Stimulated activated CD4-positive, alpha-beta T cell treated with anti-CD3 and anti-CD28 coated beads, Interleukin-12 subunit alpha, Interleukin-12 subunit beta, amount 100 ng/mL, for 48 hours (primary cell): ENCODE measurements around the gene APOC3.
"Not testable (repeated sequence)": the region's sequence is repeated elsewhere in the genome, so short reads cannot be mapped to it uniquely, and the experiment has no call there.

ENCODE experiments used
- DNase-seq, 3 donors: peaks; one replicate each; pipeline ENCODE4 v3.0.0-alpha.2; 2020; ENCODE audit warnings: low read depth in 2 of 3, low spot score in 1 of 3

The APOC3 gene

DNA sequence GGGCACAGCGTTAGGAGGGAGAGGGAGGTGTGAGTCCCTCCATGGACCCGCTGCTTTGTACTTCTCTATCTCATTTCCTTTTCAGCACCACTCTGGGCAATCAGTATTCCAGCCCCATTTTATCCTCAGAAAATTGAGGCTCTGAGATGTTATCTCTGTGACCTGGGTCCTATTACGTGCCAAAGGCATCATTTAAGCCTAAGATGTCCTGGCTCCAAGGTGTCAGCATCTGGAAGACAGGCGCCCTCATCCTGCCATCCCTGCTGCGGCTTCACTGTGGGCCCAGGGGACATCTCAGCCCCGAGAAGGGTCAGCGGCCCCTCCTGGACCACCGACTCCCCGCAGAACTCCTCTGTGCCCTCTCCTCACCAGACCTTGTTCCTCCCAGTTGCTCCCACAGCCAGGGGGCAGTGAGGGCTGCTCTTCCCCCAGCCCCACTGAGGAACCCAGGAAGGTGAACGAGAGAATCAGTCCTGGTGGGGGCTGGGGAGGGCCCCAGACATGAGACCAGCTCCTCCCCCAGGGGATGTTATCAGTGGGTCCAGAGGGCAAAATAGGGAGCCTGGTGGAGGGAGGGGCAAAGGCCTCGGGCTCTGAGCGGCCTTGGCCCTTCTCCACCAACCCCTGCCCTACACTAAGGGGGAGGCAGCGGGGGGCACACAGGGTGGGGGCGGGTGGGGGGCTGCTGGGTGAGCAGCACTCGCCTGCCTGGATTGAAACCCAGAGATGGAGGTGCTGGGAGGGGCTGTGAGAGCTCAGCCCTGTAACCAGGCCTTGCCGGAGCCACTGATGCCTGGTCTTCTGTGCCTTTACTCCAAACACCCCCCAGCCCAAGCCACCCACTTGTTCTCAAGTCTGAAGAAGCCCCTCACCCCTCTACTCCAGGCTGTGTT is 829 bp upstream of the APOC3 start:
- DNase-seq: no peak

DNA sequence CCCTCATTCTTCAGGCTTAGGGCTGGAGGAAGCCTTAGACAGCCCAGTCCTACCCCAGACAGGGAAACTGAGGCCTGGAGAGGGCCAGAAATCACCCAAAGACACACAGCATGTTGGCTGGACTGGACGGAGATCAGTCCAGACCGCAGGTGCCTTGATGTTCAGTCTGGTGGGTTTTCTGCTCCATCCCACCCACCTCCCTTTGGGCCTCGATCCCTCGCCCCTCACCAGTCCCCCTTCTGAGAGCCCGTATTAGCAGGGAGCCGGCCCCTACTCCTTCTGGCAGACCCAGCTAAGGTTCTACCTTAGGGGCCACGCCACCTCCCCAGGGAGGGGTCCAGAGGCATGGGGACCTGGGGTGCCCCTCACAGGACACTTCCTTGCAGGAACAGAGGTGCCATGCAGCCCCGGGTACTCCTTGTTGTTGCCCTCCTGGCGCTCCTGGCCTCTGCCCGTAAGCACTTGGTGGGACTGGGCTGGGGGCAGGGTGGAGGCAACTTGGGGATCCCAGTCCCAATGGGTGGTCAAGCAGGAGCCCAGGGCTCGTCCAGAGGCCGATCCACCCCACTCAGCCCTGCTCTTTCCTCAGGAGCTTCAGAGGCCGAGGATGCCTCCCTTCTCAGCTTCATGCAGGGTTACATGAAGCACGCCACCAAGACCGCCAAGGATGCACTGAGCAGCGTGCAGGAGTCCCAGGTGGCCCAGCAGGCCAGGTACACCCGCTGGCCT is 641 bp downstream of the APOC3 start:
- no peak for DNase-seq

DNA sequence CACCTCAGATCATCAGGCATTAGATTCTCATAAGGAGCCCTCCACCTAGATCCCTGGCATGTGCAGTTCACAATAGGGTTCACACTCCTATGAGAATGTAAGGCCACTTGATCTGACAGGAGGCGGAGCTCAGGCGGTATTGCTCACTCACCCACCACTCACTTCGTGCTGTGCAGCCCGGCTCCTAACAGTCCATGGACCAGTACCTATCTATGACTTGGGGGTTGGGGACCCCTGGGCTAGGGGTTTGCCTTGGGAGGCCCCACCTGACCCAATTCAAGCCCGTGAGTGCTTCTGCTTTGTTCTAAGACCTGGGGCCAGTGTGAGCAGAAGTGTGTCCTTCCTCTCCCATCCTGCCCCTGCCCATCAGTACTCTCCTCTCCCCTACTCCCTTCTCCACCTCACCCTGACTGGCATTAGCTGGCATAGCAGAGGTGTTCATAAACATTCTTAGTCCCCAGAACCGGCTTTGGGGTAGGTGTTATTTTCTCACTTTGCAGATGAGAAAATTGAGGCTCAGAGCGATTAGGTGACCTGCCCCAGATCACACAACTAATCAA is 2.2 kb downstream of the APOC3 start:
- no peak for DNase-seq

DNA sequence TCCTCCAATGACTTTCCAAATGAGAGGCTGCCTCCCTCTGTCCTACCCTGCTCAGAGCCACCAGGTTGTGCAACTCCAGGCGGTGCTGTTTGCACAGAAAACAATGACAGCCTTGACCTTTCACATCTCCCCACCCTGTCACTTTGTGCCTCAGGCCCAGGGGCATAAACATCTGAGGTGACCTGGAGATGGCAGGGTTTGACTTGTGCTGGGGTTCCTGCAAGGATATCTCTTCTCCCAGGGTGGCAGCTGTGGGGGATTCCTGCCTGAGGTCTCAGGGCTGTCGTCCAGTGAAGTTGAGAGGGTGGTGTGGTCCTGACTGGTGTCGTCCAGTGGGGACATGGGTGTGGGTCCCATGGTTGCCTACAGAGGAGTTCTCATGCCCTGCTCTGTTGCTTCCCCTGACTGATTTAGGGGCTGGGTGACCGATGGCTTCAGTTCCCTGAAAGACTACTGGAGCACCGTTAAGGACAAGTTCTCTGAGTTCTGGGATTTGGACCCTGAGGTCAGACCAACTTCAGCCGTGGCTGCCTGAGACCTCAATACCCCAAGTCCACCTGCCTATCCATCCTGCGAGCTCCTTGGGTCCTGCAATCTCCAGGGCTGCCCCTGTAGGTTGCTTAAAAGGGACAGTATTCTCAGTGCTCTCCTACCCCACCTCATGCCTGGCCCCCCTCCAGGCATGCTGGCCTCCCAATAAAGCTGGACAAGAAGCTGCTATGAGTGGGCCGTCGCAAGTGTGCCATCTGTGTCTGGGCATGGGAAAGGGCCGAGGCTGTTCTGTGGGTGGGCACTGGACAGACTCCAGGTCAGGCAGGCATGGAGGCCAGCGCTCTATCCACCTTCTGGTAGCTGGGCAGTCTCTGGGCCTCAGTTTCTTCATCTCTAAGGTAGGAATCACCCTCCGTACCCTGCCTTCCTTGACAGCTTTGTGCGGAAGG is 2.9 kb downstream of the APOC3 start:
- DNase-seq: no peak

DNA sequence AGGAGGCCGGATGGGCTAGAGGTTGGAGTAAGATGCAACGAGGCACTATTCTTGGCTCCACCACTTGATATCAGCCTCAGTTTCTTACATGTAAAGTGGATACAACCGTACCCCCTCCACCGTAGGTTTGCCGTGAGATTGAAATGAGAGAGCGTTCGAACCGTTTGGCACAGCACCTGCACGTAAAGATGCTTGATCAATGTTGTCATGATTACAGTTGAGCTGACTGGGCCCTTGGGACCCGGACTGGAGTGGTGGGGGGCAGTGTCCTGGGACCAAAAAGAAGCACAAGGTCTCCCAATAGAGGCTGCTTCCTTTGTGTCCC is 3.7 kb downstream of the APOC3 start:
- no peak for DNase-seq

DNA sequence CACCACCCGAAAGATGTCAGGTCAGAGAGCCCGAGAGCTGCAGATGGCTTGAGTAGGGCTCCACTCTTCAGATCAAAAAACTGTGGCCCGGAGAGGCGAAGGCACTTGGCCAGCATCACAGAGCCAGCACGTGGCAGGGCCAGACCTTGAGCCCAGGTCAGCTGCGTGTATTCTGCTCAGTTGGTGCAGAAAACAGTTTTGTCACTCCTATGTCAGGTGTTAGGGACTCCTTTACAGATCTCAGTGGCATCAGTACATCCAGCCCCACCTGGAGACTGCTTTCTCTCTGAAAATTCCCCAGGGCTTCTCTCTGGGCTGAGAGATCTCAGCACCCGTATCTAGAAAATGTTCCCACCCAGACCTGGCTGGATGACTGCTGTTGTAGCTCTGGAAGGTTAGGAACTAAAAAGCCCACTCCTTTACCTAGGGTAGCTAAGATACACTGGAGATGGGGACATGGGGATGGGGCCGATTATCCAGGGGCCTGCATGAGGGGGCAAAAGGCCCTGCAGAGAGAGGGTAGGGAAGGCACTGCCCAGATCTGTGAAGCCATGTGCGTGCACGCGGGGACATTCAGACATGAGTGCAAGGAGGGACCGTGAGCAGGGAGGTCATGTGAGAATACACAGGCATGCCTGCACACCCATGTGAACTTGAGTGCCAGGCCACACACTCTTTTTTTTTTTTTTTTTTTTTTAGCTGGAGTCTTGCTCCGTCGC is 4.3 kb downstream of the APOC3 start:
- no peak for DNase-seq

DNA sequence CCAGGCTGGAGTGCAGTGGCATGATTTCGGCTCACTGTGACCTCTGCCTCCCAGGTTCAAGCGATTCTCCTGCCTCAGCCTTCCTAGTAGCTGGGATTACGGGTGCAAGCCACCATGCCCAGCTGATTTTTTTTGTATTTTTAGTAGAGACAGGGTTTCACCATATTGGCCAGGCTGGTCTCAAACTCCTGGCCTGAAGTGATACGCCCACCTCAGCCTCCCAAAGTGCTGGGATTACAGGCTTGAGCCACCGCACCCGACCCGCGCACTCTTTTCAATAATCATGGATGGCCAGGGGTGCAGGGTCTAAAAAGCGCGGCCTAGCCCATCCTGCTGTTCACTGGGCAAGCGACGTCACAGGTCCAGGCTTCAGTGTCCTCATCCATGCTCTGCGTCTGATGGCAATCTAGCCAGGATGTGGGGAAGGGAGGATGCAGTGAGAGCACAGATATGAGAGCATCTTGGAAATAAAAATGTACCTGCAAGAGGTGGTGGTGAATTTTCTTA is 4.9 kb downstream of the APOC3 start:
- DNase-seq: not testable (repeated sequence)

DNA sequence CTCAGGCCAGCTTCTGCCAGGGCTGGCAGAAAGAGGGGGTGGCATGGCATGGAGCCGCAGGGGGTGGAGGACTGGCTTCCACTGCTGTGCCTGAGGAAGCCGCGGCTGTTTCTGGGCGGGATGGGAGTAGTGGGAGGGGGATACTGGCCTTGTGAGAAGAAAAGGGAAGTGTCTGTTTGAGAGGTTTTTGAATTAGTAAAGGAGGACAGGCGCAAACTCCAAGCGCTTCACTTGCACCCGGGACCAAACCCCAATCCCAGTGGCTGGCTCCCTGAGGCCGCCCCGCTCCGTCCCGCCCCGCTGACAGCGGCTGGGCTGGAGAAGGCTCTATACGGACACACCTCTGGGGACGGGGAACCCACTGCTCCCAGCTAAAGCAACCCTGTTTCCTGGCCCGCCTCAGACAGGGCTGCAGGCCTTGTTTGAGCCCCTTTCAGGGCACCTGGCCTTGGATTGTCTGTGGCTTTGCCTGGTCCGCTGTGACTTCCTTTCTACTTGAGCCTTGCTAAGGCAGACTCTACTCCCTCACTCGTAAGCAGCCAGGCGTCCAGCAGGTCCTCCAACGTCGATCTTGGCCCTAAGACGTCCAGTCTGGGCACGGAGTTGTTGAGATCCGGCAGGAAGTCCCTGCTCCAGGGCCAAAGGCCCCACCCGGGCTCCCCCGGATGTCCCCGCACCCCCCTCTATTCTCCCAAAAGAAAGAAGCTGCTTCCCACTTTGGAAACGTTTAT is 5.5 kb downstream of the APOC3 start:
- DNase-seq: no peak

DNA sequence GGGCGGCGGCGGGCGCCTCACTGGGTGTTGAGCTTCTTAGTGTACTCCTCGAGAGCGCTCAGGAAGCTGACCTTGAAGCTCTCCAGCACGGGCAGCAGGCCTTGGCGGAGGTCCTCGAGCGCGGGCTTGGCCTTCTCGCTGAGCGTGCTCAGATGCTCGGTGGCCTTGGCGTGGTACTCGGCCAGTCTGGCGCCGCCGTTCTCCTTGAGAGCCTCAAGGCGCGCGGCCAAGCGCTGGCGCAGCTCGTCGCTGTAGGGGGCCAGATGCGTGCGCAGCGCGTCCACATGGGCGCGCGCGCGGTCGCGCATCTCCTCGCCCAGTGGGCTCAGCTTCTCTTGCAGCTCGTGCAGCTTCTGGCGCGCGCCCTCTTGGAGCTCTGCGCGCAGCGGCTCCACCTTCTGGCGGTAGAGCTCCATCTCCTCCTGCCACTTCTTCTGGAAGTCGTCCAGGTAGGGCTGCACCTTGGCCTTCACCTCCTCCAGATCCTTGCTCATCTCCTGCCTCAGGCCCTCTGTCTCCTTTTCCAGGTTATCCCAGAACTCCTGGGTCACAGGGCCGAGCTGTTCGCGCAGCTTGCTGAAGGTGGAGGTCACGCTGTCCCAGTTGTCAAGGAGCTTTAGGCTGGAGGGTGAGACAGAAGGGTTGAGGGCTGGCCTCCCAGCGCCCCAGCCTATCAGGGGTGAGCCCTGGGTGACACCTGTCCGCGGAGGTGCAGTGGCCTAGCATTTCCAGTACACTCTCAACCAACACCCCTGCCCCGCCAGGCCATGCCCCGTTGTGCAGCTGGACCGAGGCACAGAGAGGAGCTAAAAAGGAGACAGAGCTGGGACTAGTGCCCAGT is 6.3 kb downstream of the APOC3 start:
- peak; percentile 64 to 69 (median 68) for DNase-seq

DNA sequence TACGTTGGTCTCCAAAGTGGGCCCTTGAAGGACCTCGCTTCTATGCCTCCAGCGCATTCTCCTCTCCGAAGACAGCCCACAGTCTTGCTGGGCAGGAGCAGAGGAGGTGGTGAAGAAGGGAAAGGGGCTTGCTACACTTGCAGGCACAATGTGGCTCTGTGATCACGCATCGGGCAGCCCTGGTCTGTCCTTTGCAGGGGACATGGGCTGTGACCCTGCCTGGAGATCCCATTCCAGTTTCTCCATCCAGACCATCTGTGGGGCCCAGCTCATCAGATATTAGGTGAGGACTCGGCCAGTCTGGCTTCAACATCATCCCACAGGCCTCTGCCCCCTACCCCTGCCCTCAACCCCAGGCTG is 6.9 kb downstream of the APOC3 start:
- DNase-seq: no peak

DNA sequence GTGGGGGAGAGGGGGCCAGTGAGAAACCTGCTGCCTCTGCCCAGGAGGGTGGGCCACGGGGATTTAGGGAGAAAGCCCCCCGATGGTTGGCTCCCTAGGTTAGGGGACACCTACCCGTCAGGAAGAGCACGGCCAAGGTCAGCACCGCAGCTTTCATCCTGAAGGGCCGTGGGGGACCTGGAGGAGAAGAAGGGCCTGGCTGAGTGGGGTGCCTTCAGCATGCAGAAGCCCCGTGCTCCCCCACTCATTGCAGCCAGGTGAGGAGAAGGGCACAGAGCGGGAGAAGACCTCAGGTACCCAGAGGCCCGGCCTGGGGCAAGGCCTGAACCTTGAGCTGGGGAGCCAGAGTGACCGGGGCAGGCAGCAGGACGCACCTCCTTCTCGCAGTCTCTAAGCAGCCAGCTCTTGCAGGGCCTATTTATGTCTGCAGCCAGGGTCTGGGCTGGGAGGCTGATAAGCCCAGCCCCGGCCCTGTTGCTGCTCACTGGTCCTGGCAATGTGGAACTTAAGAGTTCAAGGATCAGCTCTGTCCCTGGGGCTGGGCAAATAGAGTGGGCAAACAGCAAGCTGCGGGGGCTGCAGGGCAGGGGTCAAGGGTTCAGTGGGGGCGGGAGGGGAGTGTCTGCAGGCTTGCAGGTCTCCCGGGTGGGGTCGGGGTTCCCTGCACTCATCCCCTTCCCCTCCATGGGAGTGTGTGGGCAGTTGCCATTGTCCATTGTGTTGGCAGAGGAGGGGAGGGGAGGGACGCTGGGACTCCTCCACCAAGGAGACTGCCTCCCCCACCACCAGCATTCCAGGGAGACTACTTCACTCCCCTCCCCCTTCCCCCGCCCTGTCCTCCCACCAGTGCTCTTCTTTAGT is 7.8 kb downstream of the APOC3 start, which contains the start of gene APOA1:
TSS of gene APOA1 (minus strand) at position 392 of the 861 bp plus-strand sequence. CDS start at position 157, 235 bp downstream.
- DNase-seq: no peak

DNA sequence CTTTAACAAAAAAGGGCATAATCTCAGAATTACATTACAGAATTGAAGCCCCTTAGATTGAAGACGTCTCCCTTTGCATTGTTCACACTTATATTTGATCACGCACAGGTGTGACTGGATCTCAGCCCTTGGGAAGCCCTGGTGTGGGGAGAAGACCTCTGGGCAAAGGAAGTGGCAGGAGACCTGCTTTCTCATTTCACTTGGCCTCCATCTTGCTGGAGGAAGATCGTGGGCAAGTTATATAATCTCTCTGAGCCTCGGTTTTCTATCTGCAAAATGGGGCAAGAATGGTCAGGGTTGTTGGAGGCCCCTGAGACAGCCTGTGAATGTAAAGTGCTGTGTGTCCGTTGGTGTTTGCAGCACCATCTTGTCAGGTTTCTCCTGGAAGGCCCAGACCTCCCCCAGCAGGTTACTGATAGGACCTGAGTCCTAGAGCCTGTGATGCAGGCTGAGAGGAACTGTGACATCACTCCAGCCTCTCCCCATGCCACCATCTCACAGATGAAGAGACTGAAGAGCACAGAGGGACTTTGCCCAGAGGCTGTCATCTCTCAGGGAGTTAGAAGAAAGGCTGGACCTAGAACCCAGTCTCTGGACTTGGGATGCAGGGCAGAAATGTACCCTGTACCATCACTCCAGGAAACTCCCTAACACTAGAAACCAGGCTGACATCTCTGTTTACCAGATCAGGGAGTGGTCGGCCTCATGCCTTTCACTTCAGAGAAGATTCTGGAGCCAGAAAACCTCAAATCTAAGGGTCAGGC is 8.8 kb downstream of the APOC3 start:
- DNase-seq: no peak

DNA sequence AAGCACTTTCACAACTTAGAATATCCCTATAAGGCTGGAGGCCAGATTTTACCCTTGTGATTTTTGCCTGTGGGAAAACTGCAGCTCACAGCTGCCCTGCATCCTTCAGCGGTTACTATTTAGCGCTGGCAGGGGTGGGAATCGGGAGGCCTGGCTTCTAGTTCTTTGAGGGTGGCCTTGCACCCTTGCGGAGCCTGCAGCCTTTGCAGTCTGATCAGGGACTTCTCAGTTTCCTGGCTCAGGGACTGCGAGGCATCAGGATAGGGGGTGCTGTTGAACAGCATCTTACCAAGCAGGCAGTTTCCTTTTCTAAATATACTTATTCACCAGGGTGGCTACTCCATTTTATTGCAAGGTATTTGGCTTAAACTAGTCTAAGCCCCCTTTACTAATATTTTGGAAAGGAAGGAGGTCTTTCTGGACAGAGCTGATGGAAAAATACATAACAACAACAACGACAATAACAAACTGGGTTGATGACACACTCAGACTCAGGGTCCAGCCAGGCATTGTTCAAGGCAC is 10.6 kb downstream of the APOC3 start:
- DNase-seq: no peak

DNA sequence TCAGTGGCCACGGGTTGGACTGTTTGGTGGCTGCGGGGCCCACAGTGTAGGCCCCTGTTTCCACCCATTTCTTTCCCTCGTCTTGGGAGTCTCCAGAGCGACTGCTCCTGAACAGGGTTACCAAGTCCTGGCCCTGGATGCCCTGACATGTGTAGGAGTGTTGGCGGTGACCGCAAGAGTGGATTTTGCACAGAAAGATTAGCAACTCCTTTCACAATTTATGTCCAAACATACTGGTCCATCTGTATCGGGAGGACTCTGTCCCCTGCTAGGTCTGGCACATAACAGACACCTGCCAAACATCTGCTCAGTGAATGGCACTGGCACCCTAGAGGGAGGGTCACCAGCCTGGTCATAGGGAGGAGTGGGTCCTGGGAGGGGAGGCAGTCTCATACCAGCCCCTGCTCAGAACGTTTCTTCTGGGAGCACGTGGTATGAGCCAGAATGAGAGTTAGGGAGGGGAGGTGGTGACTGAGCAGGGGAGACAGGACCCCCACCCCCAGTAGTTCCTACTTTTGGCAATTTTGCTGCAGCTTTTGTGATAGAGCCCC is 11.1 kb downstream of the APOC3 start:
- DNase-seq: no peak

DNA sequence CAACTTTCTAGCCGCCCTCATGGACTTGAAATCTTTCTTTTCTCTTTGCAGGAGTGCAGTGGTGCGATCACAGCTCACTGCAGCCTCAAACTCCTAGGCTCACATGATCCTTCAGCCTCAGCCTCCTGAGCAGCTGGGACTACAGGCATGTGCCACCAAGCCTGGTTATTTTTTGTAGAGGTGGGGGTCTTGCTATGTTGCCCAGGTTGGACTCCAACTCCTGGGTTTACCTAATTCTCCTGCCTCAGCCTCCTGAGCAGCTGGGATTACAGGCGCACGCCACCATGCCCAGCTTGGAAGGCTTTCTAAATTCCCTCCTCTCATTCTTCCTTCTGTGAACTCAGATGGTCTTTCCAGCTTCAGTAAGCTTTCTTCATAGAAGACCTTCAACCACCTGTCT is 12.4 kb downstream of the APOC3 start:
- no peak for DNase-seq

DNA sequence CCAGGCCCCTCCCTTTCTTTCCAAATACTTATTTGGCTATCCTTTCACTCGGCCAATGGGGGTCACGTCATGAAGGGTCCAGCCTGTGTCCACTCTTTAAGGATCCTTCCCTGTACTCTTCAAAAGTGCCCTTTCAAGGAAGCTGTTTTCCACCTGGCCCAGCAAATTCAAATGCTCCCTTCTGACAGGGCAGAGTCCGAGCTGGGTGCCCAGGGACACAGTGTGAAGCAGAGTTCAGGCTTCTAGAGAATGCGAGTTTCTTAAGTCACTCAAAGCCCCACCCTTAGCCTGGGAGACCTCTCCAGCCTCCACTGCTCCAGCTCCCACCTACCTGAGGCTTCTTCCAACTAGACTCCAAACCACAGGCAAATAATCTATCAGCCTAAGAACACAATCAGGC is 13.2 kb downstream of the APOC3 start:
- DNase-seq: no peak

DNA sequence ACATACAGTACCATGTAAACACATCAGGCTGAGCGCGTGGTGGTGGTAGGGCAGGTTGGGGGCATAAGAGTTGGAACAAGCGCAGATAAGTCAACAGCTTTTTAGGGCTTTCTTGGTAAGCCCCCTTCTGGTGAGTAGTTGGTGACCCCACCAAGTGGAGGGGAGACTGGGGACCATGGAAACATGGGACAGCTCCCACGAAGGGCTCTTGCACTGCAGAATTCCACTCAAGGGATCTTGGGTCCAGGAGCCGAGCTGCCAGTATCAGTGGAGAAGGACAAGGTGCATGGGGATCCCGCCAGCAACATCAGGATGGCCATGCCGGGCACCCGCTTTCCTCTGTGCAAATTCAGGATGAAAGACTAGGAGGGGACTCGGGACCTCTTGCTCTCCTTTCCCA is 14.0 kb downstream of the APOC3 start:
- DNase-seq: no peak
